ENCODE measurements around the gene AK2. TPM values are rescaled to one million over a fixed set of nuclear protein-coding genes. Genes with fewer than 3 reads are reported as not detected.
A peak's percentile ranks its signal among the peaks of the same experiment; 100 is the strongest.

The AK2 gene
- total RNA-seq, 2 donors from 2014 or later, result 120 to 162 TPM

DNA sequence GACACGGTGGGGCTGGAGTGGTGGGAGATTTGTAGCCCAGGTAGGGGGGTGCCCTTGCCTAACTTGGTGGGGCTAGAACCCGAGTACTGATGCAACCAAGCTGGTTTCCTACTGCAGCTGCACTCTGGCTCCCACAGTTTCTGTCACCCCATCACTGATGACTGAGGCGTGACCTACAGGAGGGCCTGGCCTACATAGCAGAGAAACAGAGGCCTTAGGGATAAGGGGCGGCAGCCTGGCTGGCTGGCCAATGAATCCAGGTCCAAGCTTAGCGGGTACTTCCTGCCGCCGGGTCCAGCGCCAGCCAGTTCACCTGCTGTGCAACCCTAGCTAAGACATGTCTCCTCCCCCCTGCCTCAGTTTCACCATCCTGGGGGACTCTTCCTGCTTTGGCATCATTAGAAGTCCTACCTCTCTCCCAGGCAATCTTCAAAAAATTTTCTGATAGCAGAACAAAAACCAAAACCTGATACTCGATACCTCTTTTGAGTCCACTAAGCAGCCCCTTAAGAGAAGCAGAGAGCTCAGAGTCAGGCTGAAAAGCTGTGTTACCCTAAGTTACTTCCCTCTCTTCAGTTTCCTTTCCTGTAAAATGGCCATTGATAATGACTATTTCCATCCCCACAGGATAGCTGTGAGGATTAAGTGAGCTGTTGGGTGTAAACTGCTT lies 44.7 kb downstream of the AK2 start:
- Histone ChIP-seq H3K36me3 (no peaks in the 10 kb centered on the region), H3K27ac (peak overlapping the region; percentile 15 to 59), H3K4me3 (no peak overlapping the region), H3K27me3 (no peaks in the 10 kb centered on the region), H3K4me1 (peaks cover 0 to 54% of the 10 kb centered on the region in 2 donors), H3K9me3 (no peaks in the 10 kb centered on the region)
- TF ChIP-seq, protein P1, sequence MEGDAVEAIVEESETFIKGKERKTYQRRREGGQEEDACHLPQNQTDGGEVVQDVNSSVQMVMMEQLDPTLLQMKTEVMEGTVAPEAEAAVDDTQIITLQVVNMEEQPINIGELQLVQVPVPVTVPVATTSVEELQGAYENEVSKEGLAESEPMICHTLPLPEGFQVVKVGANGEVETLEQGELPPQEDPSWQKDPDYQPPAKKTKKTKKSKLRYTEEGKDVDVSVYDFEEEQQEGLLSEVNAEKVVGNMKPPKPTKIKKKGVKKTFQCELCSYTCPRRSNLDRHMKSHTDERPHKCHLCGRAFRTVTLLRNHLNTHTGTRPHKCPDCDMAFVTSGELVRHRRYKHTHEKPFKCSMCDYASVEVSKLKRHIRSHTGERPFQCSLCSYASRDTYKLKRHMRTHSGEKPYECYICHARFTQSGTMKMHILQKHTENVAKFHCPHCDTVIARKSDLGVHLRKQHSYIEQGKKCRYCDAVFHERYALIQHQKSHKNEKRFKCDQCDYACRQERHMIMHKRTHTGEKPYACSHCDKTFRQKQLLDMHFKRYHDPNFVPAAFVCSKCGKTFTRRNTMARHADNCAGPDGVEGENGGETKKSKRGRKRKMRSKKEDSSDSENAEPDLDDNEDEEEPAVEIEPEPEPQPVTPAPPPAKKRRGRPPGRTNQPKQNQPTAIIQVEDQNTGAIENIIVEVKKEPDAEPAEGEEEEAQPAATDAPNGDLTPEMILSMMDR (IDR thresholded peaks at IDR 0.05), result no peak
- no peak for DNase-seq (ENCODE audit: low spot score)

GRCh38 chr1:32991386-32991785 lies 45.3 kb downstream of the AK2 start:
- Histone ChIP-seq H3K4me1 (peaks cover 0 to 52% of the 10 kb centered on the region in 2 donors), H3K4me3 (no peak overlapping the region), H3K27ac (peak overlapping the region; percentile 15 to 59), H3K36me3 (no peaks in the 10 kb centered on the region), H3K9me3 (no peaks in the 10 kb centered on the region), H3K27me3 (no peaks in the 10 kb centered on the region)
- TF ChIP-seq, protein P1 (IDR thresholded peaks at IDR 0.05), result no peak
- DNase-seq (ENCODE audit: low spot score), result no peak

DNA sequence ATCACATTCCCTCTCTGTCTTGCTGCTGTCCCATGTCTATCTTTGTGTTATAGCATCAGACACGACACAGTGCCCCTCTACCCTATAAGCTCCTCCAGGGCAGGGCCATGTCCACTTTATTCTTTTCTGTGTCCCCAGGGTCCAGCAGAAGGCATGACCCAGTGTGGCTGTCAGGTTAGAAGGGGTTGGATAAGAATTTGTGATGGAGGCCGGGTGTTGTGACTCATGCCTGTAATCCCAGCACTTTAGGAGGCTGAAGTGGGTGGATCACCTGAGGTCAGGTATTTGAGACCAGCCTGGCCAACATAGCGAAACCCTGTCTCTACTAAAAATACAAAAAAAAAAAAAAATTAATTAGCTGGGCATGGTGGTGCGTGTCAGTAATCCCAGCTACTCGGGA lies 45.8 kb downstream of the AK2 start:
- H3K36me3 ChIP-seq, result no peaks in the 10 kb centered on the region
- H3K27ac ChIP-seq, result no peak overlapping the region
- no peaks in the 10 kb centered on the region for H3K27me3 ChIP-seq
- TF ChIP-seq, protein P1 (IDR thresholded peaks at IDR 0.05), result no peak
- no peak for DNase-seq (ENCODE audit: low spot score)
- no peaks in the 10 kb centered on the region for H3K9me3 ChIP-seq
- H3K4me3 ChIP-seq, result no peak overlapping the region
- peaks cover 0 to 52% of the 10 kb centered on the region in 2 donors for H3K4me1 ChIP-seq

DNA sequence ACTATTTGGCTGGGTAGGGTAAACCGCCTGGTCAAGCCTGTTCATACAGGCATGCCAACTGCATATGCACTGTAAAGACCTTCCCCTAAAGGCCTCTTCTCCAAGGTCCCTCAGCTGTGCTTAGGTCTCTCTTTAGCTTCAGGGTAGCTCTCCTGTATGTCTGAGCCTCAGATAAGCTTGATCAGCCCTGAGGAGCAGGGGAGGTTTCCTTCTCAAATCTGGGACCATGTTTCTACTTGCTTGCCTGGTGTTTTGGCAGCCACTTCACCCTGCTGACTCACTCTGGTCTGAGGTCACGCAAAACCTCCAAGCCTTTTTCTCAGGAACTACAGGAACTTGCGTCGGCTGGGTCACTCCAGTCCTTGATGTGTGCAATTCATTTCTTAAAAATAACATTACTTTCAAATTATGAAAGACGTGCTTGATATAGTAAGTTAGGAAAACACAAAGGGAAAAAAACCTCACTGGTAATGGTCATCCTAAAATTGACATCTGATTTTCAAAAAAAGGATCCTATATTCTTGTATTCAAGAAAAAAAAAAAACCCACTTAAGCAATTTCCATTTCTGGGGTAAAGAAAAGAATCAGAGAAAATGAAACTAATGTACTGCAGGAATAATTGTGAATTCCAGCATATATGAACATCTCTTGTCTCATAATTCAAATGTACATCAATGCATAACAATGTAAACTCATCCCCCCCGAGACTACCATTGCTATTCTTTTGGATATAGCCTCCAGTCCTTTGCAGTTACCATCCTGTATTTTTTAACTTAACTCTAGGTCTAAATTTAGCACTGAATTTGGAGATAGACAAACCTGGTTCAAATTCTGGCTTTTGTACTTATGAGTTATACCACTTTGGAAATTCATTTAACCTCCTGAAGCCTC lies 47.3 kb downstream of the AK2 start:
- H3K4me1 ChIP-seq, result peaks cover 0 to 57% of the 10 kb centered on the region in 2 donors
- TF ChIP-seq, protein P1 (IDR thresholded peaks at IDR 0.05), result no peak
- H3K27ac ChIP-seq, result peak overlapping the region; percentile 61 to 71
- no peaks in the 10 kb centered on the region for H3K9me3 ChIP-seq
- H3K36me3 ChIP-seq, result no peaks in the 10 kb centered on the region
- H3K4me3 ChIP-seq, result no peak overlapping the region
- no peaks in the 10 kb centered on the region for H3K27me3 ChIP-seq
- peak; percentile 92 for DNase-seq (ENCODE audit: low spot score)

DNA sequence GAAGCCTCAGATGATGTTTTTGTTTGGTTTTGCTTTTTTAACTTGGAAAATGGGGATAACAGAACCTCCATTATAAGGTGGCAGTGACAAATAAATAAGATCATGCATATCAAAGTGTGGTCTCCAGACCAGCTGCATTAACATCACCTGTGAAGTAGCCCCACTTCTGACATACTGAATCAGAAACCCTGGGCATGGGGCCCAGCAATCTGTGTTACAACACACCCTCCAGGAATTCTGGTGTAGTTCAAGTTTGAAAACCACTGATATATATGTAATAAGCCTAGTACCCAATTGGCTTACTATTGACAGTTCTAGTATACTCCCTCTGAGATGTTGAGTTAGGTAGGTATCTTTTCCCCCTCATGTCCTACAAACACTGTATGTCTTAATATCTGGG lies 48.0 kb downstream of the AK2 start:
- TF ChIP-seq, protein P1 (IDR thresholded peaks at IDR 0.05), result no peak
- Histone ChIP-seq H3K27ac (peak overlapping the region; percentile 61 to 71), H3K27me3 (no peaks in the 10 kb centered on the region), H3K4me1 (peaks cover 0 to 49% of the 10 kb centered on the region in 2 donors), H3K4me3 (no peak overlapping the region), H3K36me3 (no peaks in the 10 kb centered on the region), H3K9me3 (no peaks in the 10 kb centered on the region)
- DNase-seq (ENCODE audit: low spot score), result no peak
